ENCODE results near the gene CAPZB. TPM values are rescaled to one million over a fixed set of nuclear protein-coding genes. Genes with fewer than 3 reads are reported as not detected.

Gene CAPZB
- total and polyA plus RNA-seq, 10 donors = 139 to 386 (median 277) TPM

GRCh38 chr1:19398309-19398760 is 87.0 kb downstream of the CAPZB start:
- Histone ChIP-seq H3K9me3 (no peaks in the 10 kb centered on the region), H3K27ac (no peak overlapping the region), H3K4me3 (no peak overlapping the region), H3K36me3 (peaks cover 0 to 81% (median 7%) of the 10 kb centered on the region in 6 donors), H3K27me3 (replicated peaks in 1 of 7) (no peaks in the 10 kb centered on the region), H3K4me1 (peaks cover 5 to 94% (median 44%) of the 10 kb centered on the region in 6 donors)
- TF ChIP-seq CTCF (IDR thresholded peaks at IDR 0.05 in 8 of 11, conservative IDR thresholded peaks at IDR 0.05 in 3 of 11) (no peak), POLR2A (IDR thresholded peaks at IDR 0.05) (no peak)
- DNase-seq = no peak
- intact Hi-C loops (cut with DNase I; ENCODE audit: low total_unique reads) = no loop called here
- WGBS, 5 donors = 75 to 86% (median 84%) methylated on average over 9 of the region's 9 CpGs

GRCh38 chr1:19397217-19397945 is 88.0 kb downstream of the CAPZB start:
- 88 to 93% (median 90%) methylated on average over 13 of the region's 13 CpGs for WGBS, 5 donors
- intact Hi-C loops (cut with DNase I; ENCODE audit: low total_unique reads) = no loop called here

GRCh38 chr1:19396280-19396679 is 89.1 kb downstream of the CAPZB start:
- Histone ChIP-seq H3K4me1 (peaks cover 24 to 94% (median 54%) of the 10 kb centered on the region in 6 donors), H3K36me3 (peaks cover 0 to 60% (median 7%) of the 10 kb centered on the region in 6 donors), H3K27me3 (replicated peaks in 1 of 7) (no peaks in the 10 kb centered on the region), H3K4me3 (no peak overlapping the region), H3K27ac (no peak overlapping the region), H3K9me3 (no peaks in the 10 kb centered on the region)
- no peak for DNase-seq
- intact Hi-C loops (cut with DNase I; ENCODE audit: low total_unique reads) = no loop called here
- no peak for TF ChIP-seq POLR2A (IDR thresholded peaks at IDR 0.05)
- peak in 1 of 3 donors; percentile 8 for TF ChIP-seq POLR2AphosphoS5 (IDR thresholded peaks at IDR 0.05)
- 91 to 96% (median 94%) methylated on average over 8 to 13 of the region's 13 CpGs for WGBS, 5 donors

More at GRCh38 chr1:19397217-19397945, 88.0 kb downstream of the CAPZB start:
- TF ChIP-seq POLR2AphosphoS5 (IDR thresholded peaks at IDR 0.05) = no peak
- no peak for TF ChIP-seq CTCF (IDR thresholded peaks at IDR 0.05 in 8 of 11, conservative IDR thresholded peaks at IDR 0.05 in 3 of 11)
- TF ChIP-seq POLR2A (IDR thresholded peaks at IDR 0.05) = no peak
- no peak overlapping the region for H3K27ac ChIP-seq
- H3K4me1 ChIP-seq = peaks cover 13 to 94% (median 50%) of the 10 kb centered on the region in 6 donors
- H3K27me3 ChIP-seq (replicated peaks in 1 of 7) = no peaks in the 10 kb centered on the region
- H3K36me3 ChIP-seq = peaks cover 0 to 71% (median 7%) of the 10 kb centered on the region in 6 donors
- no peak for DNase-seq
- no peak overlapping the region for H3K4me3 ChIP-seq
- H3K9me3 ChIP-seq = no peaks in the 10 kb centered on the region

- Histone ChIP-seq H3K4me3 (no peak overlapping the region), H3K27me3 (replicated peaks in 1 of 7) (no peaks in the 10 kb centered on the region), H3K9me3 (no peaks in the 10 kb centered on the region), H3K36me3 (peaks cover 0 to 57% (median 7%) of the 10 kb centered on the region in 6 donors), H3K27ac (no peak overlapping the region), H3K4me1 (peaks cover 27 to 94% (median 56%) of the 10 kb centered on the region in 6 donors)
- 90 to 94% (median 92%) methylated on average over 16 of the region's 16 CpGs for WGBS, 5 donors
- TF ChIP-seq POLR2A (IDR thresholded peaks at IDR 0.05) (no peak), POLR2AphosphoS5 (IDR thresholded peaks at IDR 0.05) (peak in 1 of 3 donors; percentile 68)
- DNase-seq = no peak
- intact Hi-C loops (cut with DNase I; ENCODE audit: low total_unique reads) = no loop called here
Observed at GRCh38 chr1:19395678-19396192, 89.6 kb downstream of the CAPZB start.

- Histone ChIP-seq H3K27ac (peak overlapping the region in 5 of 8 donors; percentile 13 to 85 (median 77)), H3K27me3 (replicated peaks in 1 of 7) (no peaks in the 10 kb centered on the region), H3K4me3 (peak overlapping the region in 1 of 8 donors; percentile 4), H3K9me3 (no peaks in the 10 kb centered on the region), H3K4me1 (peaks cover 39 to 93% (median 68%) of the 10 kb centered on the region in 6 donors), H3K36me3 (peaks cover 0 to 34% (median 7%) of the 10 kb centered on the region in 6 donors)
- intact Hi-C loops (cut with DNase I; ENCODE audit: low total_unique reads) = loop anchor here (5.0 kb wide), 2 partner anchors 84 to 259 kb away; no protein-coding TSS in a partner anchor
- 61 to 81% (median 75%) methylated on average over 10 to 14 of the region's 14 CpGs for WGBS, 5 donors
- peak in 1 of 11 experiments; percentile 8 for TF ChIP-seq CTCF (IDR thresholded peaks at IDR 0.05 in 8 of 11, conservative IDR thresholded peaks at IDR 0.05 in 3 of 11)
- no peak for TF ChIP-seq POLR2A (IDR thresholded peaks at IDR 0.05)
- TF ChIP-seq POLR2AphosphoS5 (IDR thresholded peaks at IDR 0.05) = peak in 2 of 3 donors; percentile 36 to 38
- peak; percentile 84 for DNase-seq
Observed at GRCh38 chr1:19393046-19393445, 92.3 kb downstream of the CAPZB start.

Data from spleen (tissue), 11 donors.